ENCODE data around the gene SNAP25. TPM values are rescaled to one million over a fixed set of nuclear protein-coding genes. Genes with fewer than 3 reads are reported as not detected.

SNAP25 gene
- polyA plus RNA-seq, 1 donor = 25.6 TPM

- H3K27ac ChIP-seq (ENCODE audit: low read length) = no peak overlapping the region
- DNase-seq = no peak
- H3K4me3 ChIP-seq (ENCODE audit: low read length) = no peak overlapping the region
- H3K4me1 ChIP-seq (ENCODE audit: control insufficient read depth, insufficient read depth, low read length) = no peaks in the 10 kb centered on the region
- H3K9me3 ChIP-seq (ENCODE audit: control insufficient read depth, low read depth, low read length) = no peaks in the 10 kb centered on the region
- no peaks in the 10 kb centered on the region for H3K36me3 ChIP-seq (ENCODE audit: control insufficient read depth, insufficient read depth, low read length)
- 57% methylated on average over 1 of the region's 4 CpGs for WGBS (ENCODE audit: insufficient coverage, low lambda C conversion rate)
- no peaks in the 10 kb centered on the region for H3K27me3 ChIP-seq (ENCODE audit: control insufficient read depth, insufficient read depth, low read length)
These were observed 59.8 kb downstream of the SNAP25 start for GRCh38 chr20:10278412-10278811.

- 100% methylated on average over 1 of the region's 5 CpGs for WGBS (ENCODE audit: insufficient coverage, low lambda C conversion rate)
- no peaks in the 10 kb centered on the region for H3K36me3 ChIP-seq (ENCODE audit: control insufficient read depth, insufficient read depth, low read length)
- no peak overlapping the region for H3K27ac ChIP-seq (ENCODE audit: low read length)
- no peaks in the 10 kb centered on the region for H3K9me3 ChIP-seq (ENCODE audit: control insufficient read depth, low read depth, low read length)
- no peak overlapping the region for H3K4me3 ChIP-seq (ENCODE audit: low read length)
- H3K27me3 ChIP-seq (ENCODE audit: control insufficient read depth, insufficient read depth, low read length) = no peaks in the 10 kb centered on the region
- no peak for DNase-seq
- H3K4me1 ChIP-seq (ENCODE audit: control insufficient read depth, insufficient read depth, low read length) = no peaks in the 10 kb centered on the region
These were observed 61.6 kb downstream of the SNAP25 start for GRCh38 chr20:10280018-10280908.

DNA sequence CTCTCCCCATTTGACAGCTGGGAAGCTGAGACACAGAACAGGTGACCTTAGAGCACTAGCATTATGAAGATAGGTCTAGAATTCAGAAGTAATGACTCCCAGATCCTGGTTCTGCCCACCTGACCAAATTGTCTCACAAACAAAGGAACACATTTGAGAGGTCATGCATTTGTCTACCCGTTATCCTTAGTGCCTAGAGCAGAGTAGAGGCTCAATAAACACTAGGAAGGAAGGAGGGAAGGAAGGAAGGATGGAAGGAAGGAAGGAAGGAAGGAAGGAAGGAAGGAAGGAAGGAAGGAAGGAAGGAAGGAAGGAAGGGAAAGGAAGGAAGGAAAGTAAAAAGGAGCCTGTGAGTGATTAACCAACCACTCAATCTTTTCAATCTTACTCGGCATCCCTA is 63.3 kb downstream of the SNAP25 start:
- no peak overlapping the region for H3K27ac ChIP-seq (ENCODE audit: low read length)
- no peaks in the 10 kb centered on the region for H3K4me1 ChIP-seq (ENCODE audit: control insufficient read depth, insufficient read depth, low read length)
- H3K9me3 ChIP-seq (ENCODE audit: control insufficient read depth, low read depth, low read length) = no peaks in the 10 kb centered on the region
- no peak for DNase-seq
- H3K4me3 ChIP-seq (ENCODE audit: low read length) = no peak overlapping the region
- WGBS (ENCODE audit: insufficient coverage, low lambda C conversion rate) = 92% methylated on average over 2 of the region's 2 CpGs
- no peaks in the 10 kb centered on the region for H3K36me3 ChIP-seq (ENCODE audit: control insufficient read depth, insufficient read depth, low read length)
- no peaks in the 10 kb centered on the region for H3K27me3 ChIP-seq (ENCODE audit: control insufficient read depth, insufficient read depth, low read length)

- DNase-seq = no peak
- Histone ChIP-seq H3K27ac (ENCODE audit: low read length) (no peak overlapping the region), H3K4me3 (ENCODE audit: low read length) (no peak overlapping the region), H3K27me3 (ENCODE audit: control insufficient read depth, insufficient read depth, low read length) (no peaks in the 10 kb centered on the region), H3K9me3 (ENCODE audit: control insufficient read depth, low read depth, low read length) (no peaks in the 10 kb centered on the region), H3K4me1 (ENCODE audit: control insufficient read depth, insufficient read depth, low read length) (no peaks in the 10 kb centered on the region), H3K36me3 (ENCODE audit: control insufficient read depth, insufficient read depth, low read length) (no peaks in the 10 kb centered on the region)
- 100% methylated on average over 1 of the region's 4 CpGs for WGBS (ENCODE audit: insufficient coverage, low lambda C conversion rate)
These were observed 64.4 kb downstream of the SNAP25 start for GRCh38 chr20:10282979-10283456.

DNA sequence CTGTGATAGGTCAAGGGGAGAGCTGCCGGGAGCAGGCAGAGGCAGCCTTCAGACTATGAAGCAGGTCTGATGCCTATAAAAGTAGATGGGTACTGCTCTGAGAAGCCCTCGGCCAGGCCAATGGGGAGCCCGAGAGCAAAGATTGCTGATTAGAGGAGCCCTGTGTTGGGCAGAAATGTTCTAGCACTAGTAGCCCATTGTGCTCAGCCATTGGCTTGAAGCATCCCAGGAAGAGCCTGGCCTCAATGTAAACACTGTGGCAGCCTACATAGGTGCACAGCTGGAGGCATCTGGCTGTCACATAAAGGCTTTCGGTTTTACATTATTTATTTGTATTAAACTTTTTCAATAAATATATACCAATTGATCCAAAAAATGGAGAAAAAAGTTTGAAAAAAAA is 67.7 kb downstream of the SNAP25 start:
- H3K27me3 ChIP-seq (ENCODE audit: control insufficient read depth, insufficient read depth, low read length) = no peaks in the 10 kb centered on the region
- DNase-seq = no peak
- no peak overlapping the region for H3K27ac ChIP-seq (ENCODE audit: low read length)
- H3K4me3 ChIP-seq (ENCODE audit: low read length) = no peak overlapping the region
- WGBS (ENCODE audit: insufficient coverage, low lambda C conversion rate) = 100% methylated on average over 1 of the region's 4 CpGs
- no peaks in the 10 kb centered on the region for H3K9me3 ChIP-seq (ENCODE audit: control insufficient read depth, low read depth, low read length)
- no peaks in the 10 kb centered on the region for H3K36me3 ChIP-seq (ENCODE audit: control insufficient read depth, insufficient read depth, low read length)
- no peaks in the 10 kb centered on the region for H3K4me1 ChIP-seq (ENCODE audit: control insufficient read depth, insufficient read depth, low read length)

GRCh38 chr20:10288421-10288820 is 69.8 kb downstream of the SNAP25 start:
- Histone ChIP-seq H3K27ac (ENCODE audit: low read length) (no peak overlapping the region), H3K27me3 (ENCODE audit: control insufficient read depth, insufficient read depth, low read length) (no peaks in the 10 kb centered on the region), H3K9me3 (ENCODE audit: control insufficient read depth, low read depth, low read length) (no peaks in the 10 kb centered on the region), H3K4me1 (ENCODE audit: control insufficient read depth, insufficient read depth, low read length) (no peaks in the 10 kb centered on the region), H3K36me3 (ENCODE audit: control insufficient read depth, insufficient read depth, low read length) (no peaks in the 10 kb centered on the region), H3K4me3 (ENCODE audit: low read length) (no peak overlapping the region)
- no peak for DNase-seq
- WGBS (ENCODE audit: insufficient coverage, low lambda C conversion rate) = 100% methylated on average over 1 of the region's 5 CpGs

- no peaks in the 10 kb centered on the region for H3K36me3 ChIP-seq (ENCODE audit: control insufficient read depth, insufficient read depth, low read length)
- H3K27ac ChIP-seq (ENCODE audit: low read length) = no peak overlapping the region
- no peak overlapping the region for H3K4me3 ChIP-seq (ENCODE audit: low read length)
- WGBS (ENCODE audit: insufficient coverage, low lambda C conversion rate) = 100% methylated on average over 2 of the region's 5 CpGs
- DNase-seq = no peak
- H3K4me1 ChIP-seq (ENCODE audit: control insufficient read depth, insufficient read depth, low read length) = no peaks in the 10 kb centered on the region
- no peaks in the 10 kb centered on the region for H3K27me3 ChIP-seq (ENCODE audit: control insufficient read depth, insufficient read depth, low read length)
- no peaks in the 10 kb centered on the region for H3K9me3 ChIP-seq (ENCODE audit: control insufficient read depth, low read depth, low read length)
These were observed 70.5 kb downstream of the SNAP25 start for GRCh38 chr20:10288954-10289646.

- Histone ChIP-seq H3K9me3 (ENCODE audit: control insufficient read depth, low read depth, low read length) (no peaks in the 10 kb centered on the region), H3K36me3 (ENCODE audit: control insufficient read depth, insufficient read depth, low read length) (no peaks in the 10 kb centered on the region), H3K4me1 (ENCODE audit: control insufficient read depth, insufficient read depth, low read length) (no peaks in the 10 kb centered on the region), H3K27ac (ENCODE audit: low read length) (no peak overlapping the region), H3K4me3 (ENCODE audit: low read length) (no peak overlapping the region), H3K27me3 (ENCODE audit: control insufficient read depth, insufficient read depth, low read length) (no peaks in the 10 kb centered on the region)
- peak in 1 of 2 donors; percentile 26 for DNase-seq
- 63% methylated on average over 1 of the region's 2 CpGs for WGBS (ENCODE audit: insufficient coverage, low lambda C conversion rate)
These were observed 73.1 kb downstream of the SNAP25 start for GRCh38 chr20:10291568-10292248.

DNA sequence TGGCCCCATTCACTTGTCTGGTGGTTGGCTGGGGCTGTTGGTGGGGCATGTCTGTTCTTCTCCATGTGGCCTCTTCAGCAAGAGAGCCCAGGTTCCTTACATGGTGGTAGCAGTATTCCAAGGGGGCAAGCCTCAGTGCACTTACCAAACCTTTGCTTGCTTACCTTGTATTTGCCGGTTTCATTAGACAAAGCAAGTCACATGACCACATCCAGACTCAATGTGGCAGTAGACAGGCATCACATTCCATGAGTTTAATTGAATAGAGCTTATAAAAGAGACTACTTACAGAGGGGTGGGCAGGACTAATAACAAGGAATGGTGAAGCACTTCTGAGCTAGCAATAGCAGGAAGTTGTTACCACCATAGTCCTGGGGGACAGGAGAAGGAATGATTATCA is 78.6 kb downstream of the SNAP25 start:
- Histone ChIP-seq H3K27ac (ENCODE audit: low read length) (no peak overlapping the region), H3K9me3 (ENCODE audit: control insufficient read depth, low read depth, low read length) (no peaks in the 10 kb centered on the region), H3K4me3 (ENCODE audit: low read length) (no peak overlapping the region), H3K27me3 (ENCODE audit: control insufficient read depth, insufficient read depth, low read length) (no peaks in the 10 kb centered on the region), H3K4me1 (ENCODE audit: control insufficient read depth, insufficient read depth, low read length) (no peaks in the 10 kb centered on the region), H3K36me3 (ENCODE audit: control insufficient read depth, insufficient read depth, low read length) (no peaks in the 10 kb centered on the region)
- WGBS (ENCODE audit: insufficient coverage, low lambda C conversion rate) = no CpG with 5 or more reads among the region's 1 CpG
- DNase-seq = no peak

- no peak for DNase-seq
- no peak overlapping the region for H3K4me3 ChIP-seq (ENCODE audit: low read length)
- 78% methylated on average over 1 of the region's 1 CpG for WGBS (ENCODE audit: insufficient coverage, low lambda C conversion rate)
- H3K4me1 ChIP-seq (ENCODE audit: control insufficient read depth, insufficient read depth, low read length) = no peaks in the 10 kb centered on the region
- H3K36me3 ChIP-seq (ENCODE audit: control insufficient read depth, insufficient read depth, low read length) = no peaks in the 10 kb centered on the region
- no peak overlapping the region for H3K27ac ChIP-seq (ENCODE audit: low read length)
- H3K27me3 ChIP-seq (ENCODE audit: control insufficient read depth, insufficient read depth, low read length) = no peaks in the 10 kb centered on the region
- no peaks in the 10 kb centered on the region for H3K9me3 ChIP-seq (ENCODE audit: control insufficient read depth, low read depth, low read length)
These were observed 79.1 kb downstream of the SNAP25 start for GRCh38 chr20:10297684-10298240.

Measured in large intestine (tissue), 3 donors.